ENCODE results near the gene MRPL36. TPM values are rescaled to one million over a fixed set of nuclear protein-coding genes. Genes with fewer than 3 reads are reported as not detected.

MRPL36 gene
- total and polyA plus RNA-seq, 2 of the 4 experiments (the other 2 are of a cell fraction) = 85.9 to 103 TPM

DNA sequence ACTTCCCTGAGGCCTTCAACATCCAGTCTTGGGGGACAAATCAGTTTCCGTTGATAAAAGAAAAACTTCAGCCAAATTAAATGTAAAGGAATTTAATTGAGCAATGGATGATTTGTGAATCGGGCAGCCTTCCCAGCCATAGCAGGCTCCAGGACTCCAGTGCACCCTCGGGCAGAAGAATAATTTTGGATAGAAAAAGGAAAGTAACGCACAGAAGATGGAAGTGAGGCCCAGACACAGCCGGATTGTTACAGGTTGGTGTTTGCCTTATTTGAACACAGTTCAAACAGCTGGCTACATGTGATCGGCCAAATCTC, 19.1 kb downstream of the MRPL36 start:
- no peak overlapping the region for H3K4me2 ChIP-seq (ENCODE audit: low read depth, low read length)
- no peak overlapping the region for H4K5ac ChIP-seq (ENCODE audit: low read depth, low read length)
- H2BK20ac ChIP-seq (ENCODE audit: low read depth, low read length) = no peak overlapping the region
- H2AK9ac ChIP-seq (replicated peaks; ENCODE audit: low read depth, low read length, poor library complexity) = no peak overlapping the region
- H4K91ac ChIP-seq (ENCODE audit: insufficient read depth, low read depth, low read length) = no peak overlapping the region
- no peaks in the 10 kb centered on the region for H3K79me1 ChIP-seq (ENCODE audit: low read depth in 1 of 2, low read length in 2 of 2)
- DNase-seq (no peak), ATAC-seq (ENCODE audit: low read depth) (peak; percentile 40; the same call in 1 of the 2 replicates)
- CTCF ChIA-PET = no interaction called here
- no peak overlapping the region for H2BK120ac ChIP-seq (ENCODE audit: low read depth, low read length)
- no peak for TF ChIP-seq BHLHE40 (IDR thresholded peaks at IDR 0.05; ENCODE audit: low read depth, low read length)
- H2BK5ac ChIP-seq (ENCODE audit: low read depth, low read length, poor library complexity, severe bottlenecking) = no peak overlapping the region
- no peak overlapping the region for H3K23ac ChIP-seq (ENCODE audit: low read depth, low read length)
- intact Hi-C loops (cut with micrococcal nuclease) = no loop called here
- no peak overlapping the region for H3K27ac ChIP-seq (ENCODE audit: insufficient read depth, low read length)
- BruUV-seq (replicated peaks) = no TSS peak
- H3K14ac ChIP-seq (replicated peaks; ENCODE audit: low read depth, low read length) = no peak overlapping the region
- H2BK15ac ChIP-seq (ENCODE audit: low read depth, low read length) = no peak overlapping the region
- no peak overlapping the region for H2AK5ac ChIP-seq (ENCODE audit: low read depth, low read length)
- H4K8ac ChIP-seq (ENCODE audit: low read depth in 2 of 2, low read length in 2 of 2) = no peak overlapping the region
- H3K9me1 ChIP-seq (ENCODE audit: insufficient read depth, low read length) = peaks cover 2% of the 10 kb centered on the region; the same call in 1 of the 2 replicates
- WGBS, 2 experiments (ENCODE audit: extremely low coverage in 2 of 2, insufficient read length in 1 of 2) = 60% methylated on average over 3 of the region's 6 CpGs; no CpG with 5 or more reads in 1 of the 2 experiments
- POLR2A ChIA-PET (ENCODE audit: unreplicated experiment) = no interaction called here
- in situ Hi-C loops (cut with MboI; ENCODE audit: low sequenced_read_pairs) = loop anchor here (25.0 kb wide), 1 partner anchor 818 kb away; no protein-coding TSS in a partner anchor
- H3K4me3 ChIP-seq (ENCODE audit: insufficient read depth, low read depth, low read length) = no peak overlapping the region
- H3K4me1 ChIP-seq (ENCODE audit: control insufficient read depth, insufficient read depth, low read length) = no peaks in the 10 kb centered on the region
- H2AFZ ChIP-seq (replicated peaks; ENCODE audit: low read length, poor library complexity) = no peak overlapping the region
- H3K9me3 ChIP-seq (ENCODE audit: control insufficient read depth, insufficient read depth, low read length) = no peaks in the 10 kb centered on the region
- H3K56ac ChIP-seq (ENCODE audit: extremely low read depth, insufficient read depth, low read length) = no peak overlapping the region
- H3K9ac ChIP-seq (ENCODE audit: low read depth, low read length) = no peak overlapping the region
- H3K18ac ChIP-seq (ENCODE audit: low read depth, low read length) = no peak overlapping the region
- no peak overlapping the region for H3K4ac ChIP-seq (ENCODE audit: low read depth, low read length)
- no peaks in the 10 kb centered on the region for H4K20me1 ChIP-seq (ENCODE audit: insufficient read depth, low read length)
- dilution Hi-C loops (cut with HindIII; ENCODE audit: low sequenced_read_pairs, unreplicated experiment) = no loop called here
- H3K36me3 ChIP-seq (ENCODE audit: control insufficient read depth, insufficient read depth, low read length) = no peaks in the 10 kb centered on the region
- no peaks in the 10 kb centered on the region; the same call in 1 of the 2 replicates for H3K27me3 ChIP-seq (ENCODE audit: control insufficient read depth, insufficient read depth, low read length)

Data from IMR-90 (cell line).